ENCODE data around the gene RAB41.

GRCh38 chrX:70280573-70280972, 1.4 kb upstream of the RAB41 start:
- TF ChIP-seq EZH2phosphoT487 (IDR thresholded peaks at IDR 0.05; ENCODE audit: borderline replicate concordance, low read depth, low read length) (no peak), CTCF (conservative IDR thresholded peaks at IDR 0.05; ENCODE audit: low read length) (no peak)
